T-helper 22 cell (primary cell): ENCODE data around the gene PRDM1.

Experiments used
- DNase-seq: peaks from one replicate; pipeline ENCODE4 v3.0.0-alpha.2; 2020; ENCODE audit warnings: low read depth

Gene PRDM1

GRCh38 chr6:106085984-106086813 lies at the start of gene PRDM1:
Gene PRDM1, plus strand, starts transcription at chr6:106086336. Its CDS starts 218 bp downstream, at chr6:106086554.
- peak; percentile 78 for DNase-seq

- DNase-seq, result no peak
These were observed 49.1 kb upstream of the PRDM1 start for GRCh38 chr6:106037060-106037459.

- DNase-seq, result no peak
These were observed 46.1 kb upstream of the PRDM1 start for GRCh38 chr6:106039897-106040592.

- DNase-seq, result no peak
These were observed 42.0 kb upstream of the PRDM1 start for GRCh38 chr6:106044151-106044550.

- no peak for DNase-seq
These were observed 41.1 kb upstream of the PRDM1 start for GRCh38 chr6:106045077-106045476.

GRCh38 chr6:106046116-106046853 lies 39.9 kb upstream of the PRDM1 start:
- no peak for DNase-seq

- no peak for DNase-seq
These were observed 39.3 kb upstream of the PRDM1 start for GRCh38 chr6:106046854-106047200.

- DNase-seq, result no peak
These were observed 37.8 kb upstream of the PRDM1 start for GRCh38 chr6:106048336-106048735.

GRCh38 chr6:106050538-106050937 lies 35.6 kb upstream of the PRDM1 start:
- no peak for DNase-seq

GRCh38 chr6:106051226-106051625 lies 34.9 kb upstream of the PRDM1 start:
- DNase-seq, result no peak

- DNase-seq, result no peak
These were observed 32.5 kb upstream of the PRDM1 start for GRCh38 chr6:106053484-106054205.

GRCh38 chr6:106055489-106055888 lies 30.6 kb upstream of the PRDM1 start:
- DNase-seq, result no peak

GRCh38 chr6:106056060-106056745 lies 29.9 kb upstream of the PRDM1 start:
- no peak for DNase-seq

GRCh38 chr6:106056746-106057390 lies 29.3 kb upstream of the PRDM1 start:
- DNase-seq, result no peak

GRCh38 chr6:106059331-106059730 lies 26.8 kb upstream of the PRDM1 start:
- DNase-seq, result no peak

- DNase-seq, result no peak
These were observed 26.0 kb upstream of the PRDM1 start for GRCh38 chr6:106060167-106060566.

- no peak for DNase-seq
These were observed 22.7 kb upstream of the PRDM1 start for GRCh38 chr6:106063448-106063850.

GRCh38 chr6:106064142-106064541 lies 22.0 kb upstream of the PRDM1 start:
- DNase-seq, result no peak

- no peak for DNase-seq
These were observed 21.4 kb upstream of the PRDM1 start for GRCh38 chr6:106064756-106065155.

- no peak for DNase-seq
These were observed 19.1 kb upstream of the PRDM1 start for GRCh38 chr6:106066989-106067388.

GRCh38 chr6:106069478-106069877 lies 16.7 kb upstream of the PRDM1 start:
- no peak for DNase-seq
